Naive thymus-derived CD8-positive, alpha-beta T cell (primary cell): Measurements from ENCODE around the gene ADAMTS2. TPM values are rescaled to one million over a fixed set of nuclear protein-coding genes. Genes with fewer than 3 reads are reported as not detected.

Experiments
- ATAC-seq, 2 donors: fragments of 150-1000 bp; cut with Tn5 transposase in 1 of 2; sonication (Bioruptor Pico), chemical (Tn5 transposase) in 1 of 2; 1 replicate in 1 of 2; 2 replicates in 1 of 2; pipeline ENCODE4 v1.10.0; 2021; ENCODE audit warnings: mild to moderate bottlenecking in 2 of 2, moderate library complexity in 2 of 2
- POLR2A ChIA-PET: fragments of 350-600 bp; sonication (Branson Sonifier 250); formaldehyde crosslinking; loops from one replicate; lab custom pipeline; 2021; ENCODE audit warnings: antibody characterized with exemption; lab: Charles Lee
- DNase-seq, 10 donors: peaks; one replicate each; pipeline versions ENCODE4 v3.0.0 to v3.0.0-alpha.2; 2020 to 2022
- H3K27ac Mint-ChIP-seq, 10 donors: one replicate each; pipeline ENCODE4 v1.8.0; 2020 to 2022; ENCODE audit warnings: mild to moderate bottlenecking in 10 of 10, mixed read lengths in 10 of 10, moderate library complexity in 4 of 10, inconsistent platforms in 1 of 10
- H3K27me3 Mint-ChIP-seq, 5 donors: one replicate each; pipeline ENCODE4 v1.8.0; 2021 to 2022; ENCODE audit warnings: mixed read lengths in 5 of 5
- H3K36me3 Mint-ChIP-seq, 3 donors: one replicate each; pipeline ENCODE4 v1.8.0; 2020 to 2022; ENCODE audit warnings: mixed read lengths in 3 of 3, mild to moderate bottlenecking in 2 of 3, inconsistent platforms in 1 of 3
- H3K4me1 Mint-ChIP-seq, 4 donors: one replicate each; pipeline ENCODE4 v1.8.0; 2021 to 2022; ENCODE audit warnings: mixed read lengths in 4 of 4
- H3K4me3 Mint-ChIP-seq, 10 donors: one replicate each; pipeline ENCODE4 v1.8.0; 2020 to 2022; ENCODE audit warnings: mild to moderate bottlenecking in 10 of 10, mixed read lengths in 10 of 10, moderate library complexity in 6 of 10, inconsistent platforms in 1 of 10
- H3K9me3 Mint-ChIP-seq, 9 donors: one replicate each; pipeline ENCODE4 v1.8.0; 2020 to 2022; ENCODE audit warnings: mixed read lengths in 9 of 9, mild to moderate bottlenecking in 3 of 9, inconsistent platforms in 1 of 9, moderate library complexity in 1 of 9
- polyA plus RNA-seq, 3 donors: library from polyadenylated mRNA; unstranded; fragments of 300-500 nt; fragmentation: Illumina TruSeq; gene quantifications; one replicate each; pipeline ENCODE4 v1.2.3, GENCODE V29; 2021
- total RNA-seq, 8 experiments: library from RNA in 2 of 8; stranded (reverse) in 2 of 8; gene quantifications; one replicate each; pipeline ENCODE4 v1.2.3 and lab custom pipeline; 2021 to 2026

ADAMTS2 gene
- total and polyA plus RNA-seq, 5 experiments from 2014 or later: 0.02 TPM; not detected in 4

DNA sequence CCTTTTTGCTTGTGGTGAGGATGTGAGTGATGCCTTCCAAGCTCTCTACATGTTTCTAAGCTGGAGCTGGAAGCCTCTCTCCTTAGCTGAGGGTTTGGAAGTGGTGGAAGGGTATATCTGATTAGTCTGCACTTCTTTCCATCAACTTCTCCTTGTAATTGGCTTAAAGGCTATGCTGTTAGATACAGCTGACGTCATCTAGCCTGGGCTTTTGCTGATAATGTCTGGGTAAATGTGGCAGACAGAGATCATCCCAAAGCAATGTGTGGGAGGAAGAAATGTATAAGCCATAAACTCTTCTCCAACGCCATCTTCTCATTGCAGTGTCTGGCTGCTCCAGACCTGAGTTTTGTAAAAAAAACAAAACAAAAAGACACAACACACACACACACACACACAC lies 255.8 kb downstream of the ADAMTS2 start:
- Mint-ChIP-seq H3K36me3 (peaks cover 6 to 64% (median 22%) of the 10 kb centered on the region in 3 donors), H3K9me3 (peaks cover 29 to 98% (median 64%) of the 10 kb centered on the region in 9 donors), H3K27ac (no peak overlapping the region), H3K27me3 (no peaks in the 10 kb centered on the region), H3K4me1 (no peaks in the 10 kb centered on the region), H3K4me3 (no peak overlapping the region)
- DNase-seq: no peak
- ATAC-seq: no peak
- POLR2A ChIA-PET: no interaction called here

DNA sequence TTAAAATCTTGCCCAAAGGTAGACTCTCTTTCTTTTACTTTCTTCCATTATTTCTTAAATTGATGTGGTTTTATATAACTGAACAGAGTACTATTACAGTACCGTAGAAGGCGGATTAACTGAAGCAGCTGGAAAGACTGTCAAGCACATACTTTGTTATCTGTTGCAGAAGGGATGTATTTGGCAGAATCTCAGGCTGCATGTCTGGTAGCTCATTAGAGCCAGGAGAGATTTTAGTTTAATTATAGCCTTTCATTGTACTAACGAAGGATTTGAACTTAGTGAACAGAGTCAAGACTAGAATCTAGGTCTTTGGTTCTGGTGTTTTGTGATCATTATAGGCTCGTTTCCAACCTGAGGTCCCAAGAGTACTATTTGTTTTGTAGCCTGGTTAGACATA lies 264.5 kb downstream of the ADAMTS2 start:
- H3K9me3 Mint-ChIP-seq: peaks cover 20 to 100% (median 60%) of the 10 kb centered on the region in 9 donors
- POLR2A ChIA-PET: no interaction called here
- no peak overlapping the region for H3K4me3 Mint-ChIP-seq
- no peaks in the 10 kb centered on the region for H3K4me1 Mint-ChIP-seq
- H3K27me3 Mint-ChIP-seq: no peaks in the 10 kb centered on the region
- ATAC-seq (no peak), DNase-seq (no peak)
- H3K27ac Mint-ChIP-seq: no peak overlapping the region
- peaks cover 48 to 76% (median 66%) of the 10 kb centered on the region in 3 donors for H3K36me3 Mint-ChIP-seq

DNA sequence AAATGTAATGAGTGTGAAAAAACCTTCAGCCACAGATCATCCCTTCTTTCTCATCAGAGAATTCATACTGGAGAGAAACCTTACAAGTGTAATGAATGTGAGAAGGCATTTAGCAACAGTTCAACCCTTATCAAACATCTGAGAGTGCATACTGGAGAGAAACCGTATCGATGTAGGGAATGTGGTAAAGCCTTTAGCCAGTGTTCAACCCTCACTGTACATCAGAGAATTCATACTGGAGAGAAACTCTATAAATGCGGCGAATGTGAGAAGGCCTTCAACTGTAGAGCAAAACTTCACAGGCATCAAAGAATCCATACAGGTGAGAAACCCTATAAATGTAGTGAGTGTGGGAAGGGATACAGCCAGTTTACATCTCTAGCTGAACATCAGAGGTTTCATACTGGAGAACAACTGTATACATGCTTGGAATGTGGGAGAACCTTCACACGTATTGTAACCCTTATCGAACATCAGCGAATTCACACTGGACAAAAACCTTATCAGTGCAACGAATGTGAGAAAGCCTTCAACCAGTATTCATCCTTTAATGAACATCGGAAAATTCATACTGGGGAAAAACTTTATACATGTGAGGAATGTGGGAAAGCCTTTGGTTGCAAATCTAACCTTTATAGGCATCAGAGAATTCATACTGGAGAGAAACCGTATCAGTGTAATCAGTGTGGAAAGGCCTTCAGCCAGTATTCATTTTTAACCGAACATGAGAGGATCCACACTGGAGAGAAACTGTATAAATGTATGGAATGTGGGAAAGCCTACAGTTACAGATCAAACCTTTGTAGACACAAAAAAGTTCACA lies 265.9 kb downstream of the ADAMTS2 start:
- no peaks in the 10 kb centered on the region for H3K27me3 Mint-ChIP-seq
- peaks cover 17 to 99% (median 58%) of the 10 kb centered on the region in 9 donors for H3K9me3 Mint-ChIP-seq
- H3K27ac Mint-ChIP-seq: no peak overlapping the region
- peak overlapping the region in 1 of 10 donors; percentile 24 for H3K4me3 Mint-ChIP-seq
- H3K4me1 Mint-ChIP-seq: no peaks in the 10 kb centered on the region
- DNase-seq (no peak), ATAC-seq (no peak)
- POLR2A ChIA-PET: no interaction called here
- peaks cover 56 to 87% (median 68%) of the 10 kb centered on the region in 3 donors for H3K36me3 Mint-ChIP-seq

DNA sequence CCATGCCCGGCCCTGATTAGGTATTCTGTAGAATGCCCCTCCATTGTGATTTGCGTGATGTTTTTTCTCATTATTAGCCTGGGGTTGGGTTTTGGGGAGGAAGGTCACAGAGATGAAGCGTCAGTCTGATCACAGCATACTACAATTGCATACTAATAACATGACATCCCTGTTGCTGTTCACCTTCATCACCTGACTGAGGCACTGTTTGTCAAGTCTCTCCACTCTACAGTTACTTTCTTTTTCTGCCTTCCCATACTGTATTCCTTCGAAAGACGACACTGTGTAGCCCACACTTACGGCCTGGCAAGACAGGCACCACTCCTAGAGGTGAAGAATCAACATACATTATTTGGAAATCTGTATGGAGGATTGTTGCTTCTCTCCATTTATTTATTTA lies 279.6 kb downstream of the ADAMTS2 start:
- ATAC-seq (no peak), DNase-seq (no peak)
- POLR2A ChIA-PET: no interaction called here
- Mint-ChIP-seq H3K36me3 (peaks cover 47 to 88% (median 81%) of the 10 kb centered on the region in 3 donors), H3K4me3 (peak overlapping the region in 1 of 10 donors; percentile 65), H3K9me3 (peaks cover 10 to 73% (median 44%) of the 10 kb centered on the region in 9 donors), H3K4me1 (peaks cover 9 to 25% (median 19%) of the 10 kb centered on the region in 4 donors), H3K27me3 (no peaks in the 10 kb centered on the region), H3K27ac (no peak overlapping the region)

DNA sequence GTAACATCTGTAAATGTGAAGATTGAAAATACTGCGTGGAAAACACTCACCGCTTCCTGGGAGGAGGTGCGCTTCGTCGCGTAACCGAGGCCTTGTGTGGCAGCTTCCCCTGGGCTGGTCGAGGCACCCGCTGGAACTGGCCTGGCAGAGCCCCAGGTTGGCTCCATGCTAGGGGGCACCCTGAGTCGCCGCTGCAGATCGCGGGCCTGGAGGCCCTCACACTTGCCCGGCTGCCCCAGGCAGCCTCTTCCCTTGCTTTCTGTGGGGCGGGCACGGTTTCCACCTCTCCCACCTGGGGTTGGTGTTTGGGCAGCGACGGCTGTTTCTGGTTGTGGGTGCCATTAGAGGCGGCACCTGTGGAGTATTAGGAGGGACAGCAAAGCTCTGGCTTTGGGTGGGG lies 284.2 kb downstream of the ADAMTS2 start:
- Mint-ChIP-seq H3K36me3 (peaks cover 23 to 47% (median 36%) of the 10 kb centered on the region in 3 donors), H3K4me1 (peaks cover 13 to 39% (median 29%) of the 10 kb centered on the region in 4 donors), H3K27me3 (peaks cover 0 to 4% (median 3%) of the 10 kb centered on the region in 5 donors), H3K9me3 (peaks cover 5 to 40% (median 27%) of the 10 kb centered on the region in 9 donors), H3K27ac (peak overlapping the region in 8 of 10 donors; percentile 74 to 97 (median 82)), H3K4me3 (peak overlapping the region; percentile 89 to 97 (median 96))
- POLR2A ChIA-PET: interaction anchor here (0.5 to 2.9 kb wide), 7 partner anchors 12 to 331 kb away, joined by 3 to 35 read pairs (median 11); partner anchors contain the start of genes ZFP2, ZNF354A, ZNF354B and ZNF879
- ATAC-seq: no peak
- DNase-seq: peak in 1 of 10 donors; percentile 3

Other genes starting within 250 kb of the ADAMTS2 start
- 10 to 100 TPM; 62.3 to 63.4 TPM for gene RUFY1, start 205.1 kb upstream of the ADAMTS2 start, total RNA-seq
- 10 to 100 TPM; 27.9 to 35.3 (median 30.5) TPM for gene RUFY1, start 205.1 kb upstream of the ADAMTS2 start, polyA plus RNA-seq